WERI-Rb-1 (cell line): ENCODE data around the gene BFSP2.

Experiments used
- DNase-seq: peaks from one replicate; pipeline ENCODE4 v3.0.0-alpha.2; 2020
- H3K27ac ChIP-seq: fragments of 250-450 bp; sonication (Bioruptor Pico); 2 replicates; pipeline ENCODE4 v1.5.1; 2020; ENCODE audit warnings: mild to moderate bottlenecking, moderate library complexity
- H3K27me3 ChIP-seq: fragments of 250-450 bp; sonication (Bioruptor Pico); 2 replicates; pipeline ENCODE4 v1.5.1; 2021; ENCODE audit warnings: mild to moderate bottlenecking, low read depth, moderate library complexity; ENCODE audit not compliant: insufficient read depth, severe bottlenecking
- H3K36me3 ChIP-seq: fragments of 250-450 bp; sonication (Bioruptor Pico); 2 replicates; pipeline ENCODE4 v1.5.1; 2020; ENCODE audit warnings: mild to moderate bottlenecking, moderate library complexity
- H3K4me3 ChIP-seq: 2 replicates; pipeline ENCODE4 v1.5.1; 2011; ENCODE audit warnings: low read depth, mild to moderate bottlenecking, control low read depth, low read length
- H3K9me3 ChIP-seq: fragments of 250-450 bp; sonication (Bioruptor Pico); 2 replicates; pipeline ENCODE4 v1.5.1; 2021; ENCODE audit warnings: mild to moderate bottlenecking, moderate library complexity; ENCODE audit not compliant: severe bottlenecking
- CTCF ChIP-seq: IDR thresholded peaks from 2 replicates; pipeline ENCODE4 v1.5.1; 2011; ENCODE audit warnings: low read depth, mild to moderate bottlenecking, control low read depth, inconsistent platforms, low read length

Gene BFSP2

GRCh38 chr3:133441867-133442270 is 42.0 kb downstream of the BFSP2 start:
- Histone ChIP-seq H3K36me3 (no peaks in the 10 kb centered on the region), H3K4me3 (no peak overlapping the region), H3K27ac (no peak overlapping the region), H3K27me3 (no peaks in the 10 kb centered on the region), H3K9me3 (no peaks in the 10 kb centered on the region)
- no peak for DNase-seq
- TF ChIP-seq CTCF = no peak

GRCh38 chr3:133442518-133442917 is 42.7 kb downstream of the BFSP2 start:
- H3K4me3 ChIP-seq = no peak overlapping the region
- no peaks in the 10 kb centered on the region for H3K9me3 ChIP-seq
- no peak overlapping the region for H3K27ac ChIP-seq
- H3K27me3 ChIP-seq = no peaks in the 10 kb centered on the region
- no peak for DNase-seq
- TF ChIP-seq CTCF = no peak
- H3K36me3 ChIP-seq = no peaks in the 10 kb centered on the region

GRCh38 chr3:133443649-133444422 is 44.0 kb downstream of the BFSP2 start:
- Histone ChIP-seq H3K27ac (no peak overlapping the region), H3K27me3 (no peaks in the 10 kb centered on the region), H3K36me3 (no peaks in the 10 kb centered on the region), H3K9me3 (no peaks in the 10 kb centered on the region), H3K4me3 (no peak overlapping the region)
- DNase-seq = no peak
- TF ChIP-seq CTCF = no peak

GRCh38 chr3:133444423-133444774 is 44.5 kb downstream of the BFSP2 start:
- Histone ChIP-seq H3K27ac (no peak overlapping the region), H3K4me3 (no peak overlapping the region), H3K9me3 (no peaks in the 10 kb centered on the region), H3K27me3 (no peaks in the 10 kb centered on the region), H3K36me3 (no peaks in the 10 kb centered on the region)
- DNase-seq = no peak
- no peak for TF ChIP-seq CTCF

- Histone ChIP-seq H3K27ac (no peak overlapping the region), H3K36me3 (no peaks in the 10 kb centered on the region), H3K4me3 (no peak overlapping the region), H3K9me3 (no peaks in the 10 kb centered on the region), H3K27me3 (no peaks in the 10 kb centered on the region)
- DNase-seq = no peak
- TF ChIP-seq CTCF = no peak
Observed at GRCh38 chr3:133445108-133445507, 45.3 kb downstream of the BFSP2 start.
